Osteocyte (in vitro differentiated cells): ENCODE data around the gene ESYT2. TPM values are rescaled to one million over a fixed set of nuclear protein-coding genes. Genes with fewer than 3 reads are reported as not detected.

Experiments
- DNase-seq: peaks from one replicate; pipeline ENCODE4 v3.0.0; 2021; ENCODE audit warnings: mixed read lengths; ENCODE audit not compliant: unreplicated experiment; ENCODE audit errors: extremely low spot score
- H3K27ac Mint-ChIP-seq: one replicate; pipeline ENCODE4 v1.8.0; 2021; ENCODE audit warnings: mild to moderate bottlenecking, mixed read lengths; ENCODE audit not compliant: unreplicated experiment
- H3K27me3 Mint-ChIP-seq: one replicate; pipeline ENCODE4 v1.8.0; 2021; ENCODE audit warnings: mixed read lengths; ENCODE audit not compliant: unreplicated experiment
- H3K36me3 Mint-ChIP-seq: one replicate; pipeline ENCODE4 v1.8.0; 2021; ENCODE audit warnings: mixed read lengths; ENCODE audit not compliant: unreplicated experiment
- H3K4me1 Mint-ChIP-seq: one replicate; pipeline ENCODE4 v1.8.0; 2021; ENCODE audit warnings: mixed read lengths; ENCODE audit not compliant: unreplicated experiment
- H3K4me3 Mint-ChIP-seq: one replicate; pipeline ENCODE4 v1.8.0; 2021; ENCODE audit warnings: mild to moderate bottlenecking, moderate library complexity, mixed read lengths; ENCODE audit not compliant: unreplicated experiment
- H3K9me3 Mint-ChIP-seq: one replicate; pipeline ENCODE4 v1.8.0; 2021; ENCODE audit warnings: mixed read lengths; ENCODE audit not compliant: unreplicated experiment
- CTCF ChIP-seq: fragments of 200-600 bp; sonication (generic); IDR thresholded peaks from 2 replicates; pipeline ENCODE4 v1.5.0; 2021; ENCODE audit warnings: antibody characterized with exemption, mild to moderate bottlenecking, moderate library complexity
- total RNA-seq: library from RNA; stranded (reverse); gene quantifications from 2 replicates; pipeline ENCODE4 v1.2.1, GENCODE V29; 2021

Gene ESYT2
- total RNA-seq, 1 donor from 2014 or later = 146 TPM

GRCh38 chr7:158734861-158735260 lies 94.4 kb downstream of the ESYT2 start:
- Mint-ChIP-seq H3K27ac (peak overlapping the region; percentile 58), H3K4me1 (no peaks in the 10 kb centered on the region), H3K27me3 (no peaks in the 10 kb centered on the region), H3K9me3 (no peaks in the 10 kb centered on the region), H3K36me3 (peaks cover 66% of the 10 kb centered on the region), H3K4me3 (no peak overlapping the region)
- no peak for TF ChIP-seq CTCF
- DNase-seq = no peak

GRCh38 chr7:158733775-158734494 lies 95.4 kb downstream of the ESYT2 start:
- TF ChIP-seq CTCF = peak; percentile 17
- Mint-ChIP-seq H3K4me3 (no peak overlapping the region), H3K27ac (no peak overlapping the region)

GRCh38 chr7:158733220-158733519 lies 96.1 kb downstream of the ESYT2 start:
- Mint-ChIP-seq H3K36me3 (peaks cover 65% of the 10 kb centered on the region), H3K9me3 (no peaks in the 10 kb centered on the region)

More at GRCh38 chr7:158733775-158734494, 95.4 kb downstream of the ESYT2 start:
- peak; percentile 64 for DNase-seq
- Mint-ChIP-seq H3K9me3 (no peaks in the 10 kb centered on the region), H3K4me1 (no peaks in the 10 kb centered on the region), H3K27me3 (no peaks in the 10 kb centered on the region), H3K36me3 (peaks cover 67% of the 10 kb centered on the region)

GRCh38 chr7:158732494-158733219 lies 96.7 kb downstream of the ESYT2 start:
- no peaks in the 10 kb centered on the region for H3K4me1 Mint-ChIP-seq
- no peak overlapping the region for H3K4me3 Mint-ChIP-seq
- H3K36me3 Mint-ChIP-seq = peaks cover 62% of the 10 kb centered on the region
- DNase-seq = no peak
- no peaks in the 10 kb centered on the region for H3K27me3 Mint-ChIP-seq
- no peaks in the 10 kb centered on the region for H3K9me3 Mint-ChIP-seq
- no peak for TF ChIP-seq CTCF
- no peak overlapping the region for H3K27ac Mint-ChIP-seq

More at GRCh38 chr7:158733220-158733519, 96.1 kb downstream of the ESYT2 start:
- no peaks in the 10 kb centered on the region for H3K4me1 Mint-ChIP-seq
- DNase-seq = no peak
- TF ChIP-seq CTCF = no peak
- H3K27ac Mint-ChIP-seq = no peak overlapping the region
- no peaks in the 10 kb centered on the region for H3K27me3 Mint-ChIP-seq
- H3K4me3 Mint-ChIP-seq = no peak overlapping the region

GRCh38 chr7:158731761-158732160 lies 97.5 kb downstream of the ESYT2 start:
- no peak overlapping the region for H3K4me3 Mint-ChIP-seq
- no peaks in the 10 kb centered on the region for H3K27me3 Mint-ChIP-seq
- no peak overlapping the region for H3K27ac Mint-ChIP-seq
- no peaks in the 10 kb centered on the region for H3K4me1 Mint-ChIP-seq
- peak; percentile 63 for DNase-seq
- H3K36me3 Mint-ChIP-seq = peaks cover 53% of the 10 kb centered on the region
- no peaks in the 10 kb centered on the region for H3K9me3 Mint-ChIP-seq
- TF ChIP-seq CTCF = no peak
